Body of pancreas (tissue), 4 donors: ENCODE data around the gene DBP.

Source experiments
- CTCF ChIP-seq, 7 experiments: fragments of 450-650 bp in 4 of 7; fragments of 200-600 bp in 3 of 7; sonication (generic) in 3 of 7; IDR thresholded peaks; one replicate each; pipeline ENCODE4 v1.5.1; 2016 to 2019; ENCODE audit warnings: antibody characterized with exemption in 7 of 7
- POLR2A ChIP-seq, 3 donors: fragments of 450-650 bp; IDR thresholded peaks; one replicate each; pipeline ENCODE4 v1.6.1; 2016; ENCODE audit warnings: antibody characterized with exemption in 3 of 3, mild to moderate bottlenecking in 2 of 3

GRCh38 chr19:48656840-48657474 lies 19.8 kb upstream of the DBP start:
- TF ChIP-seq CTCF (IDR thresholded peaks at IDR 0.05) = no peak
- no peak for TF ChIP-seq POLR2A (IDR thresholded peaks at IDR 0.05)
